GOT3 (cell line): ENCODE measurements around the gene MMP24.
"Not testable (repeated sequence)": the region's sequence is repeated elsewhere in the genome, so short reads cannot be mapped to it uniquely, and the experiment has no call there.

Experiments used
- DNase-seq: peaks from one replicate; lab custom pipeline; 2025; ENCODE audit warnings: mixed read lengths; lab: John Stamatoyannopoulos, UW

Gene MMP24

GRCh38 chr20:35311822-35312221, 85.3 kb downstream of the MMP24 start:
- no peak for DNase-seq

- no peak for DNase-seq
Observed at GRCh38 chr20:35312318-35312717, 85.8 kb downstream of the MMP24 start.

DNA sequence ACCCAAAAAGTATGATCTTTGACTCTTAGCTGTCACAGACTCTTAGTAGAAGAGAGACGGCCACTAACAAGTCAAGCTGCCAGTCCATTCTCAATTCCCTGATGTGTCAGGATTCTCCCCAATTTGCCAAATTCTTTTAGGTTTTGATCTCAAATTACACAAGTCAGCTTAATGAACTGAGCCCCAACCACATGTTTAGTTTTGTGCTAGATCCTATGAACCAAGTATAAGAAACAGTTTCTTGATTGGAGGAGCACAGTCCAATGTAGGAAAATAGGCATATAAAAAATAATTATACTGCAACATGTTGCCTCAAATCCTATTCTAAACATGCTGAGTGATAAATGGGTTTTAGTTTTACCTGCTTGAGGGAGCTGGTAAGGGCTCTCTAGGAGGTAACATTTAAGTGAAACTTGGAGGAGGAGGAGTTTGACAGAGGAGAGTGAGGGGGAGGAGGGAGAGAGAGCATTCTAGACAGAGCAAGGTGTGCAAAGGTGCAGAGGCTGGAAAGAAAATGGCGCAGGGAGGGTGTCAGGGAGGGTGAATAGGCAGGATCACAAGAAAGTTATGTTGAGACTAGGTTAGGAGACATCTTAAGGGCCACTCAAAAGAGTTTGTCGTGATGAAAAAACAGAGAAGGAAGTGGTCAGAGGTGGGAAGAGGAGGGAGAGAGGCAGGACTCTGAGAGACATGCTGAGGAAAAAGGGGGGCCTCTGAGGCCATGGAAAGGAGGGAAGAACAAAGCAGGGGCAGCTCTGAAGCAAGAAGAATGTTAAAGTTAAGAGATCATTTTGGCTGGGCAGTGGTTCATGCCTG, 88.5 kb downstream of the MMP24 start:
- DNase-seq: no peak

DNA sequence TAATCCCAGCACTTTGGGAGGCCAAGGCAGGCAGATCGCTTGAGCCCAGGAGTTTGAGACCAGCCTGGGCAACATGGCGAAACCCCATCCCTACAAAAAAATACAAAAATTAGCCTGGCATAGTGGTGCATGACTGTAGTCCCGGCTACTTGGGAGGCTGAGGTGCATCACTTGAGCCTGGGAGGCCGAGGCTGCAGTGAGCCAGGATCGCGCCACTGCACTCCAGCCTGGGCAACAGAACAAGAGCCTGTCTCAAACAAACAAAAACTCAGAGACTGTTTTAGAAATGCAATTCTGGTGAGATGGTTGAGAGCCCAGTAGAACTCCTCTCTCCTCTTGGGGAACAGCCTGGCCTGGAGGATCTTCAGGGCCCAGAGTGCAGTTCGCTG, 89.1 kb downstream of the MMP24 start:
- DNase-seq: not testable (repeated sequence)

DNA sequence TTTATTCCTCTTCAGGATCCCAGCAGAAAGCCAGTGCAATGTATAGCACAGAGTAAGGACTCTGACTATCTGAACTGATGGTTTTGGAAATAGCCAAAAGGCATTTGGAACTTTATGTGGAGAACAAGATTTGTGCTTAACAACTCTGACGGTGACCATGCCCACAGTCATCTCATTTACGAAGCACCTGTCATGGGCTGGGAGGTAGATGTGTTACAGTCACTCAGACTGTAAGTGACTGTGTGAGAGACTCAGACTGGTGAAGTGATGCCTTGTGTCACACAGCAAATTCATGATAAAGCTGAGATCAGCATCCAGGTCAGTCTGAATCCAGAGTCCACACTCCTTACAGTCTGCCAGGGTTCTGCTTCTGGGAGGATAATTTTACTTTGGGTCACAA, 89.6 kb downstream of the MMP24 start:
- no peak for DNase-seq

DNA sequence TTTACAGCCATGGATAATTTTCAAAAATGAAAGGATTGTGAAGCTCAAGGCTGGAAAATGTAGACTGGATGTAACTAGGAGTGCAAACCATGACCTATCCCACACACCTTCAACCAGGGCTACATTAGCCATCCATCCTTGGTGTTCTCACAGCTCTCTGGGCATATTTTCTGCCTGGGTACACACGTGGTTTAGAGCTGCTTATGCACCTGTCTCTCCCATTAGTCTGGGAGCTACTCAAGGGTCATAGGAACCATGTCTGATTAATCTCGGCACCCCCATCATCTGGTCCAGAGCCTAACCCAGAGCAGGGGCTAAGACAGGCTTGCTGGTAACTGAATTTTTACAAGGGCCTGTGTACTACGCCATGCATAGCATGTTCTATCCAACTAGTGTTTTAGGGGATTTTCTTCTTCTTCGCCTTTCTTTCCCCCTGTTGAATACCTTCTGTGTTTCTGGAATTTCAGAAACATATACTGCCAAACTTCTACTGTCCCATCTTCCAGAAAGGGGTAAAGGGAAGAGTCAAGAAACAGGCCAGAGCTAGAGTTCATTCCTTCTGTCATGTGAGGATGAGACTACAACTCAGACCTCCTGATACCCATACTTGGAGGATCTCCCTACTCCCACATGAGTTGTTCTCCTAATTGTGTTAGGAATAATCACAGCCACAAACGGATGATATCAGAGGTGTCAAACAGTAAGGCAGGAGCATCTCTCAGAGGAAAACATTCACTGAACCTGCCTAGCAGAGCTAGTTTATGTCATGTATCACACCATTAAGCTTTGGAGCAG, 91.1 kb downstream of the MMP24 start:
- no peak for DNase-seq

GRCh38 chr20:35318502-35319157, 92.1 kb downstream of the MMP24 start:
- DNase-seq: no peak

GRCh38 chr20:35319192-35319870, 92.8 kb downstream of the MMP24 start:
- DNase-seq: no peak

DNA sequence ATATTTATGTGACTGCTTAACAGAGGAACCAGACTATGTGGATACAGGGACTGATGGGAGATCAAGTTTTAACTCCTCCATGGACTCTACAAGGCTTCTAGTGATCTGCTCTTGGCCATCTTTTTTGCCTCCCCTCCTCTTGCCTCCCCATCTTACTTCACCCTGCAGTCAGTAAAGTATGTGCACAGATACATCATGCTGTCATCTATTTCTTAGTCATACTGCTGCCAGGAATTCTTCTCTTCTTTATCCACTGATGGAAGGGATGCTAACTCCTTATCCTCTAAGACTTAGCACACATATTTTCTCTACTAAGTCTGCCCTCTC, 93.3 kb downstream of the MMP24 start:
- DNase-seq: no peak

- DNase-seq: no peak
Observed at GRCh38 chr20:35320396-35321126, 94.1 kb downstream of the MMP24 start.

DNA sequence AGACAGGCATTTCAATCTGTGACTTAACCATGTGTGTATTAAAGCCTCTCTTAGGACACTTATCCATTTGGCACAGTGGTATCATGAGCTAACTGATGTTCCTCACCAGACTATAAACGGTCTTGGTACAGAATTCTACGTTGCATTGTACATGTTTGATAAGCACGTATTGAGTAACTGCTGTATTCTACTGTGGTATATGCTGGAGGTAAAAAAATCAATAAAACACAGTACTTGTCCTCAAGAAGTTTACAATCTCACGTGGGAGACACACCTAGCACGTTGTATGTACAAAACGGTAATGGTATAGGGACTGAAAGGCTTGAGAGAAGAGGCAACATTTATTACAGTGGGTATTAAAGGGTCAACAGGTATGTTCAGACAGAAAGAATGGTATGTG, 98.9 kb downstream of the MMP24 start:
- DNase-seq: no peak

GRCh38 chr20:35326021-35326739, 99.7 kb downstream of the MMP24 start:
- no peak for DNase-seq
